Activated CD8-positive, alpha-beta memory T cell treated with anti-CD3 and anti-CD28 coated beads for 4 hours (primary cell): ENCODE measurements around the gene CGB8.
A peak's percentile ranks its signal among the peaks of the same experiment; 100 is the strongest.
"Not testable (repeated sequence)": the region's sequence is repeated elsewhere in the genome, so short reads cannot be mapped to it uniquely, and the experiment has no call there.

Experiments used
- DNase-seq, 2 donors: peaks; one replicate each; pipeline ENCODE4 v3.0.0-alpha.2; 2020; ENCODE audit warnings: low read depth in 2 of 2

The CGB8 gene

GRCh38 chr19:49049011-49049410 lies at the start of gene CGB8:
Gene CGB8 (minus strand): TSS chr19:49049111. CDS start chr19:49048739, 372 bp downstream.
- not testable (repeated sequence) for DNase-seq

GRCh38 chr19:49097453-49098288 lies 48.8 kb upstream of the CGB8 start:
- peak; percentile 45 to 56 for DNase-seq

GRCh38 chr19:49094505-49095482 lies 45.9 kb upstream of the CGB8 start:
- DNase-seq: no peak

- no peak for DNase-seq
Measured at GRCh38 chr19:49092686-49093085, 43.8 kb upstream of the CGB8 start.

GRCh38 chr19:49091391-49092038 lies 42.6 kb upstream of the CGB8 start:
- DNase-seq: no peak

- no peak for DNase-seq
Measured at GRCh38 chr19:49086296-49086695, 37.4 kb upstream of the CGB8 start.

- no peak for DNase-seq
Measured at GRCh38 chr19:49085868-49086232, 36.9 kb upstream of the CGB8 start.

GRCh38 chr19:49085020-49085867 lies 36.3 kb upstream of the CGB8 start, which contains the start of gene SNRNP70:
Gene SNRNP70 (plus strand): TSS chr19:49085451. CDS start chr19:49086415, 964 bp downstream.
- peak; percentile 97 to 98 for DNase-seq

GRCh38 chr19:49084206-49085019 lies 35.5 kb upstream of the CGB8 start:
- DNase-seq: no peak

GRCh38 chr19:49081273-49081672 lies 32.4 kb upstream of the CGB8 start:
- DNase-seq: no peak

- no peak for DNase-seq
Measured at GRCh38 chr19:49080392-49080791, 31.5 kb upstream of the CGB8 start.

- DNase-seq: not testable (repeated sequence)
Measured at GRCh38 chr19:49074869-49075268, 26.0 kb upstream of the CGB8 start.

GRCh38 chr19:49073514-49074378 lies 24.8 kb upstream of the CGB8 start:
- no peak for DNase-seq

- DNase-seq: no peak
Measured at GRCh38 chr19:49071860-49072547, 23.1 kb upstream of the CGB8 start.

- no peak for DNase-seq
Measured at GRCh38 chr19:49070416-49070815, 21.5 kb upstream of the CGB8 start.

GRCh38 chr19:49069026-49069425 lies 20.1 kb upstream of the CGB8 start:
- DNase-seq: no peak

GRCh38 chr19:49067554-49067953 lies 18.6 kb upstream of the CGB8 start:
- no peak for DNase-seq

- no peak for DNase-seq
Measured at GRCh38 chr19:49065905-49066512, 17.1 kb upstream of the CGB8 start.
